C4-2B (cell line): Measurements from ENCODE around the gene SRRM3.

ENCODE experiments used
- ZFX ChIP-seq: fragments of 450-650 bp; IDR thresholded peaks from 2 replicates; pipeline ENCODE4 v1.6.1; 2017
- TF ChIP-seq, protein P1 (sequence below): fragments of 450-650 bp; conservative IDR thresholded peaks from 2 replicates; pipeline ENCODE4 v1.5.1; 2017; ENCODE audit warnings: mild to moderate bottlenecking

DNA sequence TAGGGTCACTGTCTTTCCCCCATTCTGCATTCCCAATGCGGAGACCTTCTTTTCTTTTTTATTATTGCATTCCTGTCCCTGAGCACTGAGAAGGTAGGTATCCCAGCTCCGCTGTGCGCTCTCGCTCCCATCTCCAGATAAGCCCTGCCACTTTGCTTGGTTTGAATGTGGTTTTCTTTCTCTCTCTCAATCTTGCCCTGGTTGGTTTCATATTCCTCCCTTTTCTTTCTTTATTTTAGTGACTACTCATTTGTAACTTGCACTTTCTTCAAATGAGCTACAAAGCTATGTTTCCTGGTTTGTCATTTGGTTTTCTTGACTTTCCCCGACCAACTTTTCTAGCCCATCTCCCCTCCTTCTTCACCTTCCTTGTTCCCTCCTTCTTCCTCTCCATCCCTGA lies 71.8 kb downstream of the SRRM3 start:
- TF ChIP-seq, protein P1, sequence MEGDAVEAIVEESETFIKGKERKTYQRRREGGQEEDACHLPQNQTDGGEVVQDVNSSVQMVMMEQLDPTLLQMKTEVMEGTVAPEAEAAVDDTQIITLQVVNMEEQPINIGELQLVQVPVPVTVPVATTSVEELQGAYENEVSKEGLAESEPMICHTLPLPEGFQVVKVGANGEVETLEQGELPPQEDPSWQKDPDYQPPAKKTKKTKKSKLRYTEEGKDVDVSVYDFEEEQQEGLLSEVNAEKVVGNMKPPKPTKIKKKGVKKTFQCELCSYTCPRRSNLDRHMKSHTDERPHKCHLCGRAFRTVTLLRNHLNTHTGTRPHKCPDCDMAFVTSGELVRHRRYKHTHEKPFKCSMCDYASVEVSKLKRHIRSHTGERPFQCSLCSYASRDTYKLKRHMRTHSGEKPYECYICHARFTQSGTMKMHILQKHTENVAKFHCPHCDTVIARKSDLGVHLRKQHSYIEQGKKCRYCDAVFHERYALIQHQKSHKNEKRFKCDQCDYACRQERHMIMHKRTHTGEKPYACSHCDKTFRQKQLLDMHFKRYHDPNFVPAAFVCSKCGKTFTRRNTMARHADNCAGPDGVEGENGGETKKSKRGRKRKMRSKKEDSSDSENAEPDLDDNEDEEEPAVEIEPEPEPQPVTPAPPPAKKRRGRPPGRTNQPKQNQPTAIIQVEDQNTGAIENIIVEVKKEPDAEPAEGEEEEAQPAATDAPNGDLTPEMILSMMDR: no peak
- TF ChIP-seq ZFX: no peak
